ENCODE measurements around the gene ABHD5. TPM values are rescaled to one million over a fixed set of nuclear protein-coding genes. Genes with fewer than 3 reads are reported as not detected.

The ABHD5 gene
- total RNA-seq, 4 donors from 2014 or later, result 2.8 to 21.3 (median 12.2) TPM

GRCh38 chr3:43684944-43685343 is 5.8 kb upstream of the ABHD5 start:
- Histone ChIP-seq H3K4me1 (no peaks in the 10 kb centered on the region), H3K36me3 (no peaks in the 10 kb centered on the region), H3K27ac (no peak overlapping the region), H3K4me3 (no peak overlapping the region), H3K27me3 (no peaks in the 10 kb centered on the region), H3K9me3 (no peaks in the 10 kb centered on the region)
- intact Hi-C loops (cut with DNase I; ENCODE audit: low total_unique reads), result no loop called here
- DNase-seq, result no peak
- TF ChIP-seq POLR2A (IDR thresholded peaks at IDR 0.05) (no peak), CTCF (IDR thresholded peaks at IDR 0.05) (no peak)

- no peak for DNase-seq
- no peak for TF ChIP-seq POLR2A (IDR thresholded peaks at IDR 0.05)
- TF ChIP-seq CTCF (IDR thresholded peaks at IDR 0.05), result no peak
- no peaks in the 10 kb centered on the region for H3K4me1 ChIP-seq
- intact Hi-C loops (cut with DNase I; ENCODE audit: low total_unique reads), result no loop called here
- H3K27ac ChIP-seq, result no peak overlapping the region
- no peaks in the 10 kb centered on the region for H3K9me3 ChIP-seq
- H3K36me3 ChIP-seq, result no peaks in the 10 kb centered on the region
- H3K27me3 ChIP-seq, result no peaks in the 10 kb centered on the region
- H3K4me3 ChIP-seq, result no peak overlapping the region
Measured at GRCh38 chr3:43685921-43686320, 4.8 kb upstream of the ABHD5 start.

GRCh38 chr3:43686333-43686699 is 4.4 kb upstream of the ABHD5 start:
- H3K4me3 ChIP-seq, result no peak overlapping the region
- DNase-seq, result no peak
- no peaks in the 10 kb centered on the region for H3K36me3 ChIP-seq
- no peaks in the 10 kb centered on the region for H3K27me3 ChIP-seq
- no peak overlapping the region for H3K27ac ChIP-seq
- TF ChIP-seq CTCF (IDR thresholded peaks at IDR 0.05), result no peak
- no peak for TF ChIP-seq POLR2A (IDR thresholded peaks at IDR 0.05)
- no peaks in the 10 kb centered on the region for H3K4me1 ChIP-seq
- no peaks in the 10 kb centered on the region for H3K9me3 ChIP-seq
- intact Hi-C loops (cut with DNase I; ENCODE audit: low total_unique reads), result no loop called here

- no peak for DNase-seq
- Histone ChIP-seq H3K4me1 (no peaks in the 10 kb centered on the region), H3K36me3 (no peaks in the 10 kb centered on the region), H3K9me3 (no peaks in the 10 kb centered on the region), H3K27me3 (no peaks in the 10 kb centered on the region), H3K27ac (no peak overlapping the region), H3K4me3 (no peak overlapping the region)
- no peak for TF ChIP-seq CTCF (IDR thresholded peaks at IDR 0.05)
- no peak for TF ChIP-seq POLR2A (IDR thresholded peaks at IDR 0.05)
- intact Hi-C loops (cut with DNase I; ENCODE audit: low total_unique reads), result no loop called here
Measured at GRCh38 chr3:43686700-43687498, 3.8 kb upstream of the ABHD5 start.

GRCh38 chr3:43687499-43687811 is 3.3 kb upstream of the ABHD5 start:
- H3K4me1 ChIP-seq, result no peaks in the 10 kb centered on the region
- DNase-seq, result no peak
- intact Hi-C loops (cut with DNase I; ENCODE audit: low total_unique reads), result no loop called here
- H3K4me3 ChIP-seq, result no peak overlapping the region
- no peak overlapping the region for H3K27ac ChIP-seq
- no peaks in the 10 kb centered on the region for H3K36me3 ChIP-seq
- H3K27me3 ChIP-seq, result no peaks in the 10 kb centered on the region
- TF ChIP-seq POLR2A (IDR thresholded peaks at IDR 0.05), result no peak
- TF ChIP-seq CTCF (IDR thresholded peaks at IDR 0.05), result no peak
- no peaks in the 10 kb centered on the region for H3K9me3 ChIP-seq

Data from uterus (tissue), 4 donors.